ENCODE measurements around the gene TST.

Gene TST

DNA sequence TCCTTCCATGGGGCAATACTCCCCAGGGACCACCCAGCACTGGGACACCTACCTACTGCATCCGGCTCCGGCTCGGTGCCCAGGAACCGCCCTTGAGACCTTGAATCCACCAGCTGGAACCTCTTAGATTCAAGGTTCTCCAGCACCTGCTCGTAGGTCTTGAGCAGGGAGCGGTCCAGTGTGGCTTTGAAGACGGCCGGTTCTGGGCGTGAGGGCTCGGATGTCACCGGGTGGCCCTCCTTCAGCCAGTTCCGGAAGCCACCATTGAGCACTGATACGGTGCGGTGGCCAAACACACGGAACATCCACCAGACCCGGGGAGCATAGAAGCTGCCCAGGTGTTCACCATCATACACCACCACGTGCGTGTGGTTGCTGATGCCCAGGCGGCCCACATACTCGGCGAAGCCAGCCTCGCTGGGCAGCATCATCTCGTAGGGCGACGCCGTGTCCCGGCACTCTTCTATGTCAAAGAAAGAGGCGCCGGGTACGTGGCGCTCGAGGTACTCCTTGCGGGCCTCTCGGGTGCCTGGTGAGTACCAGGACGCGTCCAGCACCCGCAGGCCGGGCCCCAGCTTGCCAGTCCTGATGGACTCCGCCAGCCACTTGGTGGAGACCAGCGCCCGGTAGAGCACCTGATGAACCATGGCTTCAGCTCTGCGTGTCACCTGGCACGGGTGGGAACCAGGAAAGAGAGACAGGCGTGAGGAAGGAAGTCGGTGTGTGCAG, 997 bp downstream of the TST start:
- Histone ChIP-seq H2BK120ac (ENCODE audit: insufficient read depth, low read length, poor library complexity) (no peak overlapping the region), H3K4me1 (ENCODE audit: control insufficient read depth in 1 of 2, insufficient read depth in 2 of 2, low read length in 2 of 2) (peaks cover 13 to 17% of the 10 kb centered on the region in 2 experiments), H4K12ac (ENCODE audit: low read depth, low read length) (no peak overlapping the region), H3K4ac (ENCODE audit: low read depth, low read length) (peak overlapping the region; percentile 16), H3K79me1 (ENCODE audit: low read length) (peaks cover 7% of the 10 kb centered on the region), H2BK12ac (ENCODE audit: low read length) (no peak overlapping the region), H3K27me3 (ENCODE audit: insufficient read depth, low read length) (no peaks in the 10 kb centered on the region), H4K8ac (ENCODE audit: low read depth, low read length) (no peak overlapping the region), H3K79me2 (ENCODE audit: control insufficient read depth, insufficient read depth, low read length, poor library complexity) (peaks cover 7% of the 10 kb centered on the region), H3K23ac (ENCODE audit: low read length) (no peak overlapping the region), H2AFZ (ENCODE audit: insufficient read depth, low read length, poor library complexity) (no peak overlapping the region), H4K91ac (ENCODE audit: low read depth, low read length) (no peak overlapping the region), H3K9me3 (ENCODE audit: insufficient read depth, low read depth, low read length) (no peaks in the 10 kb centered on the region), H3K36me3 (ENCODE audit: control insufficient read depth in 1 of 2, insufficient read depth in 2 of 2, low read length in 2 of 2) (peaks cover 10 to 17% of the 10 kb centered on the region in 2 experiments), H2BK5ac (ENCODE audit: low read depth, low read length, poor library complexity) (no peak overlapping the region), H3K18ac (ENCODE audit: low read length) (peak overlapping the region; percentile 5), H3K9ac (ENCODE audit: low read length) (peak overlapping the region; percentile 16), H2AK5ac (ENCODE audit: low read length) (no peak overlapping the region), H3K27ac (ENCODE audit: low read depth, low read length) (no peak overlapping the region), H3K4me3 (ENCODE audit: low read depth, low read length) (peak overlapping the region; percentile 85), H3K4me2 (ENCODE audit: low read length) (peak overlapping the region; percentile 85), H3K14ac (ENCODE audit: low read length) (no peak overlapping the region)
- no peak for DNase-seq
- WGBS (ENCODE audit: extremely low coverage, insufficient coverage, insufficient read length): no CpG with 5 or more reads among the region's 45 CpGs

DNA sequence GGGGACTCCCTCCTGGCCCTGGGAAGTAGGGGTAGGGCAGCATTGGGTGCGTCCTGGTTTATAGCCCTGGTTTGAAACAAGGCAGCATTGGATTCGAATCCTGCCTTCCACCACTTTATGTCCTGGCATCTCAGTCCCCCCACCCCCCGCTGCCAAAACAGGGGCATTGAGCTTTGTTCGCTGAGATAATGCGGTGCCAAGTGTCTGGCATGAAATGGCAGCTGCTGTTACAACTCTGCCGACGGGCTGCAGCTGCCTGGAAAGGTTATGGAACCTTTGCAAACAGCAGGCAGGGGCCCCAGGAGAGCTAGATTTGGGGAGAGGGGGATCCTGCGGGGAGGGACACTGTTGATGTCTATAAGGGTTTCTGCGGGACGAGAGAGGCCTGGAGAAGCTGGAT, 1.9 kb downstream of the TST start:
- H2AK5ac ChIP-seq (ENCODE audit: low read length): no peak overlapping the region
- H3K9me3 ChIP-seq (ENCODE audit: insufficient read depth, low read depth, low read length): peaks cover 2% of the 10 kb centered on the region
- H3K4me2 ChIP-seq (ENCODE audit: low read length): no peak overlapping the region
- H4K8ac ChIP-seq (ENCODE audit: low read depth, low read length): no peak overlapping the region
- H3K18ac ChIP-seq (ENCODE audit: low read length): no peak overlapping the region
- no peaks in the 10 kb centered on the region for H3K27me3 ChIP-seq (ENCODE audit: insufficient read depth, low read length)
- H3K23ac ChIP-seq (ENCODE audit: low read length): no peak overlapping the region
- H3K4me3 ChIP-seq (ENCODE audit: low read depth, low read length): no peak overlapping the region
- H4K12ac ChIP-seq (ENCODE audit: low read depth, low read length): no peak overlapping the region
- H2BK120ac ChIP-seq (ENCODE audit: insufficient read depth, low read length, poor library complexity): no peak overlapping the region
- no peak for DNase-seq
- H3K79me2 ChIP-seq (ENCODE audit: control insufficient read depth, insufficient read depth, low read length, poor library complexity): peaks cover 7% of the 10 kb centered on the region
- peaks cover 10 to 14% of the 10 kb centered on the region in 2 experiments for H3K36me3 ChIP-seq (ENCODE audit: control insufficient read depth in 1 of 2, insufficient read depth in 2 of 2, low read length in 2 of 2)
- H2AFZ ChIP-seq (ENCODE audit: insufficient read depth, low read length, poor library complexity): no peak overlapping the region
- H4K91ac ChIP-seq (ENCODE audit: low read depth, low read length): no peak overlapping the region
- peaks cover 7% of the 10 kb centered on the region for H3K79me1 ChIP-seq (ENCODE audit: low read length)
- WGBS (ENCODE audit: extremely low coverage, insufficient coverage, insufficient read length): no CpG with 5 or more reads among the region's 10 CpGs
- H3K14ac ChIP-seq (ENCODE audit: low read length): no peak overlapping the region
- peaks cover 13 to 17% of the 10 kb centered on the region in 2 experiments for H3K4me1 ChIP-seq (ENCODE audit: control insufficient read depth in 1 of 2, insufficient read depth in 2 of 2, low read length in 2 of 2)
- H3K9ac ChIP-seq (ENCODE audit: low read length): peak overlapping the region; percentile 23
- H2BK12ac ChIP-seq (ENCODE audit: low read length): no peak overlapping the region
- no peak overlapping the region for H2BK5ac ChIP-seq (ENCODE audit: low read depth, low read length, poor library complexity)
- no peak overlapping the region for H3K4ac ChIP-seq (ENCODE audit: low read depth, low read length)
- H3K27ac ChIP-seq (ENCODE audit: low read depth, low read length): no peak overlapping the region

DNA sequence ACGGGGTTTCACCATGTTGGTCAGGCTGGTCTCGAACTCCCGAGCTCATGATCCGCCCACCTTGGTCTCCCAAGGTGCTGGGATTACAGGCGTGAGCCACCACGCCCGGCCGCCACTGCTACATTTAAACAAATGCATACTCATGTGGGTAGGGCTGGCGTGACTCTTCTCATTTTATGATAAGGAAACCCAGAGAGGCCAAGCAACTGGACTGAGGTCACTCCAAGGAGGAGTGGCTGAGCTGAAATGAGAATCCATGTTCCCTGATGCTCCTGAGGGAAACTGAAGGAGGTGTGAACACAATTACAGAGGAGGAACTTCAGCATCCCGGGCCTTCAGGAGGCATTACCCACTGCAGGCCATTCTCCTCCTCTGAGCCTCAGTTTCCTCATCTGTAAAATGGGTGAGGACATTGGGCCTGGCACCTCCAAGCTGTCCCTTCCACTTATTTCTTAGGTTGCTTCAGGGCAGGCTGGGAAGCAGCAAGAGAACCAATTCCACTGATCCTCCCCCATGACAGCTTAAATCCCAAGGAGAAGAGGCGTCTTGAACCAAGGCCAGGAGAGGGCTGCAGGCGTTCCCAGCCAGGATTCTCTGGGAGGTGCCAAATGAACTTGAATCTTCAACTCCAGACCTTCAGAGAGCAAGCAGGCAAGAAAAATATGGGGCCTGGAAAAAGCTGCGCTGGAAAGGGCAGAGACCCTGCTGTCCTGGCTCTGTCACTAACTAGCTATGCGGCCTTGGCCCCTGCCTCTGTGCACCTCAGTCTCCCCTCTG, 2.9 kb downstream of the TST start:
- Histone ChIP-seq H3K27me3 (ENCODE audit: insufficient read depth, low read length) (no peaks in the 10 kb centered on the region), H4K8ac (ENCODE audit: low read depth, low read length) (no peak overlapping the region), H3K4me2 (ENCODE audit: low read length) (no peak overlapping the region), H3K79me2 (ENCODE audit: control insufficient read depth, insufficient read depth, low read length, poor library complexity) (peaks cover 7% of the 10 kb centered on the region), H3K23ac (ENCODE audit: low read length) (no peak overlapping the region), H3K4me1 (ENCODE audit: control insufficient read depth in 1 of 2, insufficient read depth in 2 of 2, low read length in 2 of 2) (peaks cover 13 to 17% of the 10 kb centered on the region in 2 experiments), H4K12ac (ENCODE audit: low read depth, low read length) (no peak overlapping the region), H3K4me3 (ENCODE audit: low read depth, low read length) (no peak overlapping the region), H3K79me1 (ENCODE audit: low read length) (peaks cover 7% of the 10 kb centered on the region), H3K18ac (ENCODE audit: low read length) (no peak overlapping the region), H3K9me3 (ENCODE audit: insufficient read depth, low read depth, low read length) (peaks cover 3% of the 10 kb centered on the region), H3K27ac (ENCODE audit: low read depth, low read length) (no peak overlapping the region), H2AK5ac (ENCODE audit: low read length) (no peak overlapping the region), H3K9ac (ENCODE audit: low read length) (no peak overlapping the region), H3K36me3 (ENCODE audit: control insufficient read depth in 1 of 2, insufficient read depth in 2 of 2, low read length in 2 of 2) (peaks cover 10 to 14% of the 10 kb centered on the region in 2 experiments), H2BK120ac (ENCODE audit: insufficient read depth, low read length, poor library complexity) (no peak overlapping the region), H4K91ac (ENCODE audit: low read depth, low read length) (no peak overlapping the region), H2AFZ (ENCODE audit: insufficient read depth, low read length, poor library complexity) (no peak overlapping the region), H2BK5ac (ENCODE audit: low read depth, low read length, poor library complexity) (no peak overlapping the region), H2BK12ac (ENCODE audit: low read length) (no peak overlapping the region), H3K4ac (ENCODE audit: low read depth, low read length) (no peak overlapping the region), H3K14ac (ENCODE audit: low read length) (no peak overlapping the region)
- no CpG with 5 or more reads among the region's 14 CpGs for WGBS (ENCODE audit: extremely low coverage, insufficient coverage, insufficient read length)
- no peak for DNase-seq

DNA sequence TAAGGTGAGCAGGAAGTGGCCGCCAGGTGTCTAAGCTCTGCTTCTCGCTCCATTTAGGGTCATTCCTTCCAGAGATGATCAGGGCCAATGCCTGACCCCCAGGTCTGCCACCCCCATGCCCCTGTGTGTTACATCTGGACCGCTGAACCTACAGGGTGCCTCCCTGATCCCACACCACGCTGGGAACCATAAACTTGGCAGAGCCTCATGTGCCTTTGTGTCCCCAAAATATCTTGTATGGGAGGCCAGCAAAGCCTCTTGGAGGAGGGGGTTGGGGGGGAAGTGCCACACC, 3.7 kb downstream of the TST start:
- H3K79me2 ChIP-seq (ENCODE audit: control insufficient read depth, insufficient read depth, low read length, poor library complexity): peaks cover 7% of the 10 kb centered on the region
- H2BK120ac ChIP-seq (ENCODE audit: insufficient read depth, low read length, poor library complexity): no peak overlapping the region
- H3K79me1 ChIP-seq (ENCODE audit: low read length): peaks cover 7% of the 10 kb centered on the region
- peaks cover 10 to 16% of the 10 kb centered on the region in 2 experiments for H3K4me1 ChIP-seq (ENCODE audit: control insufficient read depth in 1 of 2, insufficient read depth in 2 of 2, low read length in 2 of 2)
- H2BK5ac ChIP-seq (ENCODE audit: low read depth, low read length, poor library complexity): no peak overlapping the region
- no peak overlapping the region for H3K23ac ChIP-seq (ENCODE audit: low read length)
- H3K27ac ChIP-seq (ENCODE audit: low read depth, low read length): no peak overlapping the region
- H3K4me2 ChIP-seq (ENCODE audit: low read length): no peak overlapping the region
- DNase-seq: no peak
- H4K12ac ChIP-seq (ENCODE audit: low read depth, low read length): no peak overlapping the region
- no peaks in the 10 kb centered on the region for H3K27me3 ChIP-seq (ENCODE audit: insufficient read depth, low read length)
- no peak overlapping the region for H4K91ac ChIP-seq (ENCODE audit: low read depth, low read length)
- no peak overlapping the region for H3K4me3 ChIP-seq (ENCODE audit: low read depth, low read length)
- no peak overlapping the region for H4K8ac ChIP-seq (ENCODE audit: low read depth, low read length)
- no peak overlapping the region for H3K14ac ChIP-seq (ENCODE audit: low read length)
- no peak overlapping the region for H2AK5ac ChIP-seq (ENCODE audit: low read length)
- no peak overlapping the region for H3K4ac ChIP-seq (ENCODE audit: low read depth, low read length)
- peaks cover 10 to 14% of the 10 kb centered on the region in 2 experiments for H3K36me3 ChIP-seq (ENCODE audit: control insufficient read depth in 1 of 2, insufficient read depth in 2 of 2, low read length in 2 of 2)
- H3K18ac ChIP-seq (ENCODE audit: low read length): no peak overlapping the region
- H3K9ac ChIP-seq (ENCODE audit: low read length): no peak overlapping the region
- H2AFZ ChIP-seq (ENCODE audit: insufficient read depth, low read length, poor library complexity): no peak overlapping the region
- H3K9me3 ChIP-seq (ENCODE audit: insufficient read depth, low read depth, low read length): peaks cover 3% of the 10 kb centered on the region
- no CpG with 5 or more reads among the region's 4 CpGs for WGBS (ENCODE audit: extremely low coverage, insufficient coverage, insufficient read length)
- H2BK12ac ChIP-seq (ENCODE audit: low read length): no peak overlapping the region

Data from trophoblast cell (in vitro differentiated cells and primary cell).